AG04450 (cell line): ENCODE measurements around the gene RAPGEF2. TPM values are rescaled to one million over a fixed set of nuclear protein-coding genes. Genes with fewer than 3 reads are reported as not detected.
A peak's percentile ranks its signal among the peaks of the same experiment; 100 is the strongest.

Experiments
- CTCF ChIA-PET: fragments of 300-600, 350-600 bp; formaldehyde crosslinking; extraction: SDS; loops from one replicate; lab custom pipeline; 2022; ENCODE audit warnings: antibody characterized with exemption, inconsistent platforms; lab: Charles Lee
- POLR2A ChIA-PET: fragments of 350-600 bp; formaldehyde crosslinking; extraction: SDS; loops from one replicate; lab custom pipeline; 2021; ENCODE audit warnings: antibody characterized with exemption, inconsistent platforms; lab: Yijun Ruan, JAX
- DNase-seq: peaks from one replicate; pipeline ENCODE4 v3.0.0-alpha.2; 2011; ENCODE audit warnings: low read depth, low spot score
- H3K27ac ChIP-seq: one replicate; pipeline ENCODE4 v1.5.1; 2012; ENCODE audit warnings: low read depth, low read length, control low read depth
- H3K27me3 ChIP-seq: one replicate; pipeline ENCODE4 v1.6.0; 2012; ENCODE audit warnings: low read length; ENCODE audit not compliant: control insufficient read depth, insufficient read depth
- H3K4me3 ChIP-seq: 2 replicates; pipeline ENCODE4 v1.5.1; 2011; ENCODE audit warnings: mild to moderate bottlenecking, low read depth, low read length, control low read depth
- H3K9me3 ChIP-seq: 2 replicates; pipeline ENCODE4 v1.5.1; 2012; ENCODE audit warnings: low read length; ENCODE audit not compliant: control insufficient read depth, insufficient read depth
- CTCF ChIP-seq: IDR thresholded peaks from 2 replicates; pipeline ENCODE4 v1.5.1; 2011; ENCODE audit warnings: low read depth, low read length, control low read depth, inconsistent platforms
- polyA plus RNA-seq: library from polyadenylated mRNA; depleted of rRNA; stranded (reverse); fragments of >200 nt; gene quantifications from 2 replicates; pipeline ENCODE4 v1.2.3, GENCODE V29; 2011
- small RNA-seq: library from RNA; depleted of rRNA; stranded (forward); fragments of <200 nt; gene quantifications from one replicate; pipeline ENCODE3, GENCODE V24; 2012; ENCODE audit warnings: low read depth; ENCODE audit not compliant: insufficient read length

RAPGEF2 gene
- polyA plus RNA-seq, 1 experiment, result 51.5 TPM

- Histone ChIP-seq H3K27me3 (no peaks in the 10 kb centered on the region), H3K27ac (peak overlapping the region; percentile 47), H3K4me3 (no peak overlapping the region), H3K9me3 (no peaks in the 10 kb centered on the region)
- ChIA-PET CTCF (interaction anchor here (0.6 kb wide), 1 partner anchor 18 kb away, joined by 3 read pairs; no protein-coding TSS in a partner anchor), POLR2A (no interaction called here)
- no peak for TF ChIP-seq CTCF
- peak; percentile 67 for DNase-seq
These were observed 299.0 kb downstream of the RAPGEF2 start for GRCh38 chr4:159401791-159402380.

Small RNAs within 50 kb of the gene (small RNA-seq; reads per million reads assigned to genes)
- gene AC074344.1, result not detected
- gene MIR3688-1, result not detected
- gene RF00019, result not detected
